ENCODE measurements around the gene OCSTAMP.
A peak's percentile ranks its signal among the peaks of the same experiment; 100 is the strongest.

OCSTAMP gene

DNA sequence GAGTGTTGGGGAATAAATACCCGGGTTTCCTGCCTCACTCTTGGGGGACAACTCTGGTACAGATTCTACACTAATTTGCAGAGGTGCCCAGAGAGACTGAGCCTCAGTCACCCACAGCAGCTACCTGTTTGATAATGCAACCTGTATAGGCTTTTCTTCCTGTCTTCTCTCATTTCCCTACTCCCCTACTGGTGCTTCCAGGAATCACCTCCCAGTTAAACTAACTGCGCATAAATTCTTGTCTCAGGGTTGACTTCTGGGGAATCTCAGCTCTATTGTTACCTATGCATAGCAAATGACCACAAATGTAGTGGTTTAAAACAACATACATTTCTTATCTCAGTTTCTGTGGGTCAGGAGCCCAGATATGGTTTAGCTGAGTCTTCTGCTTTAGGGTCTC lies 11.3 kb downstream of the OCSTAMP start:
- no peak for TF ChIP-seq POLR2A (IDR thresholded peaks at IDR 0.05; ENCODE audit: low read length)
- no peak for TF ChIP-seq GATA1 (IDR thresholded peaks at IDR 0.05; ENCODE audit: low read depth, low read length)
- no peak for DNase-seq

DNA sequence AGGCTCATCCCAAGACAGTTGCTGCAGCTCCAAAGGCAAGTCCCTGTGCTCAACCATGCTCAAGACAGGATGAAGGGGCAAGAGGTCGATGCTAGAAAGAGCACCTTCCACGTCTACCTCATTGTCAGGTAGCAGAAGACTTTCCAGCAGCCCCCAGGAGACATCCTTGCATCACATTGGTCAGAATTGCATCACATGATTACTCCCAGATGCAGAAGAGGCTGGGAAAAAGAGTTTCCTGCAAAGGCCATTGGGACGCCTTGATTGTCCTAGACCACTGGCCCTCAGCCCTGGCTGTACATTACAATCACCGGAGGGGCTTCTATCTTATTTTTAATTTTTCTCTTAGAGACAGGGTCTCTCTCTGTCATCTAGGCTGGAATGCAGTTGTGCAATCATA lies 19.8 kb downstream of the OCSTAMP start:
- TF ChIP-seq GATA1 (IDR thresholded peaks at IDR 0.05; ENCODE audit: low read depth, low read length) (no peak), POLR2A (IDR thresholded peaks at IDR 0.05; ENCODE audit: low read length) (no peak)
- DNase-seq, result no peak

DNA sequence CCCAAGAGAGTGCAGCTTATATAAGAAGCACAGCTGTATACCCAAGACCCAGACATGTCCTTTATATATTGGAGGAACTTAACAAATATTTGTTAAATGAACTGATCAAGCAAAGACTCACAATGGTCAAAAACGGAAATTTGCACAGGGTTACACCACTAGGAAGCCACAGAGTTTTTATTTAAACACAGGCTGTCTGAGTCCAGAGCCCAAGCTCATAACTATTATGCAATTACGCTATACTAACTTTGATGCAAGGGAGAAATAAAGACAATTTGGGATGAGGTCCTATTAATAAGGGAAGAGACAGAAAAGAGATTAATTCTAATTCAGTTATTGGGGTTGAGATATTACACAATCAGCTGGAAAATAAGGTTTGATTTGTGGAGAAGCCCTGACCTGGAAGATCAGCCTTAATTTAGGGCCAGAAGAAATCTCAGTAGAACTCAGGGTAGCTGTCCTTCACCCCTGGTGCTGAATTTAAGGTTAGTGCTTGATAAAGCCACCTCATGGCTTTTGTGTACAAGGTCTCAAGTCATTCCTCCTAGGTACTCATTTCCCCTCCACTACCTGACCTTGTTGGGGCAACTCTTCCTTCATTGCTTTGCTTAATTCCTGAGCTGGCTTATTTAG lies 26.6 kb downstream of the OCSTAMP start:
- peak in 1 of 2 experiments; percentile 11 for DNase-seq
- TF ChIP-seq GATA1 (IDR thresholded peaks at IDR 0.05; ENCODE audit: low read depth, low read length) (no peak), POLR2A (IDR thresholded peaks at IDR 0.05; ENCODE audit: low read length) (no peak)

DNA sequence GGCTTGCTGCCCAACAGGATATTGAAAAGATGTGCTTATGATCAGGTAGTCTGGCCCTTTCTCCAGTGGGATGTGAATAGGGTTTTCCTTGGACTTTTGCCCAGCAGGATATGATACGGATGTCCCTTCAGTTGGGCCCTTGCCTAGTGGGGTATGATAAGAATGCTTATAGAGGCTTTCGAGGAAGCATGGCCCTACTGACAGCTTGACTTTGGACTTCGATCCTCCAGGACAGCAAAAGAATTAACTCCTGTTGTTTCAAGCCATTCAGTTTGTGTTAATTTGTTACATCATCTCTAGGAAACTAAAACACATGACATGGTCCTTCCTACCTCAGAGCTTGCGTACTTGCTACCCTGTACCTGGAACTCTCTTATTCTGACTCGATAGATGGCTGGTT lies 27.3 kb downstream of the OCSTAMP start:
- no peak for TF ChIP-seq POLR2A (IDR thresholded peaks at IDR 0.05; ENCODE audit: low read length)
- DNase-seq, result no peak

DNA sequence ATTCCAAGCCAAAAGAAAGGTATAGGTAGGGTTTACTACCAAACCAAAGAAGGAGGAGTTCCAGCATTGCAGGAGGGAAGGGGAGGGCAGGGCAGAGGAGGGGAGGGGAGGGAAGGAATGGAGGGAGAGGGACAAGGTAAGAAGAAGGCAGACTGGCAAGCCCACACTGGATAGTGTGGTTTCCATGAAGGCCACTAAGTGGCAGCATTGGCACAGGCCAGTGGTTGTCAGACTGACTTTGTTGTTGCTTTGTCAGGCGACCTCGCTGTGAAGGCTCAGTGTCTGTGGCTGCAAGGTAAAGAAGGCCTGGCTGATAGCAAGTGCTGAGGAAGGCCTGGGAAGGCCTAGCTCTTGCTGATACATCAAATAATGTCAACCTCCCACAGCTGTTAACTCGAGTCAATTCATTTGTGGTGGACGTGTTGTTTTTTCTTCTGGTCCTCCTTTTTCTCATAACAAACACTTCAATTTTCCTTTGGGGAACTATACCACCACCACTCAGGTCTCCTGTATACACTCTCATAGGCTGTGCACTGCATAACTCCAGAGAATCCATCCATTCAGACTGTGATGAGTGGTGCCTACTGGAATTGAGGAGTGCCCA lies 29.4 kb downstream of the OCSTAMP start:
- TF ChIP-seq POLR2A (IDR thresholded peaks at IDR 0.05; ENCODE audit: low read length), result no peak
- no peak for TF ChIP-seq GATA1 (IDR thresholded peaks at IDR 0.05; ENCODE audit: low read depth, low read length)
- DNase-seq, result peak; percentile 16 to 35

DNA sequence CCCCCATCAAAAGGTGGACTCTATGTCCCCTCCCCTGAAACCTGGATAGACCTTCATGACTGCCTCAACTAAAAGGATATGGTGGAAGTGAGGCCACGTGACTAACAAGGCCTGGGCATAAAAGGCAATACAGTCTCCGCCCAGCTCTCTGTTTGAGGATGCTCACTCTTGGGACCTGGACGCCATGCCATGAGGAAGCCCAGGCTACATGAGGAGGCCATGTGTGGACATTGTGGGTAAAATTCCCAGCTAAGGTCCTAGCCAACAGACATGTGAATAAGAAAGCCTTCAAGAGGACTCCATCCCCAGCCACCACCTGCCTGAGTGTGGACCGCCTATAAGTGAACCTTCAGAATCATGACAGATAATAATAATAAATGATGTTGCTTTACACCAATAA lies 29.9 kb downstream of the OCSTAMP start:
- TF ChIP-seq POLR2A (IDR thresholded peaks at IDR 0.05; ENCODE audit: low read length) (no peak), GATA1 (IDR thresholded peaks at IDR 0.05; ENCODE audit: low read depth, low read length) (no peak)
- DNase-seq, result no peak

DNA sequence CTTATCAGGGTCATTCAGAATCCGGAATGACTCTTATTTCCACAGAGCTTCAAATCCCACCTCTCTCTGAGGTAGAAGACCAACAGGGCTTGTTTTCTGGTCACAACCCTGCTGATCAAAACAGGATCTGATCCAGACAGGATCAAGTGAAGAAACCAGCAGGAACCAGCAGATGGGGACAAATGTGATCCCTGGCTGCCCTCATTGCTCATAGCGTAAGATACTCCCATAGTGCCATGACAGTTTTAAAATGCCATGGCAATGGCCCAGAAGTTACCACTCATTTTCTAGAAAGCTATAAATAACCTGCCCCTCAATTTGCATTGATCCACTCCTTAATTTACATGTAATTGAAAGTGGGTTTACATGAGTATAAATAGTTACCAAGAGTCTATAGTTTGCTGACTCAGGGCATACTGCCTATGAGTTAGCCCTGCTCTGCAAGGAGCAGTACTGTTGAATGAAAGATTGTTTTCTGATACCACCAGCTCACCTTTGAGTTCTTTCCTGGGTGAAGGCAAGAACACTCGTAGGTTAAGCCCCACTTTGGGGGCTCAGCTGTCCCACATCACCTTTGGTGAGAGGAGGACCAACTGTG lies 30.9 kb downstream of the OCSTAMP start:
- TF ChIP-seq POLR2A (IDR thresholded peaks at IDR 0.05; ENCODE audit: low read length) (no peak), GATA1 (IDR thresholded peaks at IDR 0.05; ENCODE audit: low read depth, low read length) (no peak)
- no peak for DNase-seq

DNA sequence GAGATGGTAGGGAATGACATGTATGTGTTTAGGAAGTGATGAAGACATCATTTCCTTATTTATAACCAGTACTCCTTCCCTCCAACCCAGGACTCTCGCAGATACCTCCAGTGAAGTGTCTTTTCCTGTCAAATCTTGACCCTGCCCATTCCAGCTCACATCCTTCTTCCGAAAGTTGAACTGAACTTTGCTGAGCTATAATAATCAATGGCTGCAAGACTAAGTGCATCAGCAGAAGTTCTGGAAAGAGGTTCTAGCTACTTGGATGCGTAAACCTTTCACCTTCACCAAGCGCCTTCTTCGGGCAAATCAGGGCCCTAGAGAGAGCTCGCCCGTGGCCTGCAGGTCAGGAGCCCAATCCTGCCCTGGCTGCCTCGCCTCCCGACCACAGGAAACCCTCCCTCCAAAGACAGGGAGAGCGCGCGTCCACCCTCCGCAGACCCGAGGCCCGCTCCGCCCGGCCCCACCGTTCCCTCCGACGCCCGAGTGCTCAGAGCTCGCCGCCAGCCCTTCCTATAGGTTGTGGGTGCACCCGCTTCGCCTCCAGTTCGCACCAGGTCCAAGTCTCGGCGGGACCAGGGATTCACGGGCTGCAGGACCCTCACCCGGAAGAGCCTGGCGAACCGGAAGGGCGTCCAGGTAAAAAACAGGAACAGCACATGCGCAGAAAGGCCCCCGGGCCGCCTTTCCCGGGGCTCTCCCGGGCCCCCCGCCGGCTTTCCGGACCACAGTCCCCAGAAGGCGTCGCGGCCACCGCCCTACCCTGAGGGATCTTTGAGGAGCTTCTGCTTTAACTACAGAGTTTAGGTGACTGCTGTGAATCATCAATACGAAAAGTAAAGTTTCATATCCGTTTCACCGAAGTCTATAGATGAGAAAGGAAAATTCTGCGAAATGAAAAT lies 37.3 kb downstream of the OCSTAMP start, which contains the start of gene ZNF334:
TSS of gene ZNF334 (minus strand) at position 617 of the 902 bp plus-strand sequence. CDS start 1,457 bp downstream, outside the sequence.
- DNase-seq, result no peak
- TF ChIP-seq GATA1 (IDR thresholded peaks at IDR 0.05; ENCODE audit: low read depth, low read length) (no peak), POLR2A (IDR thresholded peaks at IDR 0.05; ENCODE audit: low read length) (no peak)

DNA sequence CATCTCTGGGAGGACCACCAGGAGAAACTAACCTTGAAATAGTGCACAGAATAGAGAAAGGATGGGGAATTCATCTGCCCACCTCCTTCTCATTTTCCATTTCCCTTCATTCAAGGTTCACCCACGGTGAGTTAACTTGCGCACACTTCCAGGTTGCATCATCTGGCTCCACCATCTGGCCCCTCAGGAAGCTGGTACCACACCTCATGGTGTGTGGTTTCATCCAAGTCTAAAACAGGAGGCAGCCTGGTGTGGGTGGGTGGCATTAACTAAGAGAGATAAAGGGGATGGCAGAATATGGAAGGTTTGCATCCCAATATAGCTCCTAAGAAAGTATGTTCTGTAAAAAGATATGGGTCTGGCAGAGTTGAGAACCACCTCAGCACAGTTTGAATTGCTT lies 40.9 kb downstream of the OCSTAMP start:
- no peak for DNase-seq
- TF ChIP-seq GATA1 (IDR thresholded peaks at IDR 0.05; ENCODE audit: low read depth, low read length) (no peak), POLR2A (IDR thresholded peaks at IDR 0.05; ENCODE audit: low read length) (no peak)

DNA sequence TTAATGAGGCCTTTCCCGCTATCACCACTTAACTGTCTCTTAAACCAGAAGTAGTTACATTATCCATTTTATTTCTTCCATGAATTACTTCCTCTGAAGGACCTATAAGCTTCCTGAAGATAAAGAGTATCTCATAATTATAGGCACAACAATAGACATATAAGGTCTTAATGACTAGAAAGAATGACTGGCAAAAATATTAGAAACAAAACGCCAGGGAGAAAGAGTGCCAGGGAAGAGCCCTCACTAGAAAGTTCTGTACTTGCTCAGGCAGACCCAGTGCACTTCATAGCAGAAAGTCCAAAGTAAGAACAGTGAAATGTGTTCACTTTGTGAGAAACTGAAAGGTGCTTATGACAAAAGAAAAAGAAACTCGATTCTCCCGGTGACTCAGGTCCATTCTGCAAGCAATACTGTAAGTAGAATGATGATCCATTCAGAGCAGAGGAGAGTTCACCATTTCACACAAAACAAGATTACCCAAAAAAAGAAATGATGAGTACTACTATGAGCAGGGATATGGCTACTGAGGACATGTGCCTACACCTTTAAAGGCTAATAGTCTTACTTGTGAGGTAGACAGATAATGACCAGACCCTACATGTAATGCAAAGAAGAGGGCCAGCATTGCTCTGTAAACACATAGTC lies 42.6 kb downstream of the OCSTAMP start:
- TF ChIP-seq GATA1 (IDR thresholded peaks at IDR 0.05; ENCODE audit: low read depth, low read length) (no peak), POLR2A (IDR thresholded peaks at IDR 0.05; ENCODE audit: low read length) (no peak)
- no peak for DNase-seq

DNA sequence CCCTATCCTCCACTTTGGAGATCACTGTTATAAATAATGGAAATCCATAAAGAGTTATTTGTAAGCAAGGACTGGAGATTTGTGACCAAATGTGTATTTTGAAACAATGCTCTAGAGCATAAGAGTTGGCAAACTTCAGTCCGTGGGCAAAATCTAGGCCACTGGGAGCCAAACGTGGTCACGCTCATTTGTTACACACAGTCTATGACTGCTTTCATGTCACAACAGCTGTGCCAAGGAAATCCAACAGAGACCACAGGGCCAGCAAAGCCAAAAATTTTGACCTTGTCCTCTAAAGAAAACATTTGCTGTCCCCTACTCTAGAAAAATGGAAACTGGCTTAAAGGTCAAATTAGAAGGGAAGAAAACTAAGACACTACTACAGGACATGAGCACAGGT lies 44.9 kb downstream of the OCSTAMP start:
- DNase-seq, result no peak
- TF ChIP-seq POLR2A (IDR thresholded peaks at IDR 0.05; ENCODE audit: low read length) (no peak), GATA1 (IDR thresholded peaks at IDR 0.05; ENCODE audit: low read depth, low read length) (no peak)

DNA sequence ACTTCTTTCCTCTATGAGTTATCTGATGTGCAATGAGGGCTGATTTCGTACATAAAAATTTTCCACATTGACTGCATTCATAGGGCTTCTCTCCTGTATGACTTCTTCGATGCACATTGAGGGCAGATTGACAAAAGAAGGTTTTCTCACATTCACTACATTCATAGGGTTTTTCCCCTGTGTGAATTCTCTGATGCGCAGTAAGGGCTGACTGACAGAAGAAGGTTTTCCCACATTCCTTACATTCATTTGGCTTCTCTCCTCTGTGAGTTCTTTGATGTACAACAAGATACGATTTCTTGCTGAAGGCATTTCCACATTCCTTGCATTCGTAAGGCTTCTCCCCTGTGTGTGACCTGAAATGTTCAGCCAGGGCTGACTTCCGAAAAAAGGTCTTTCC lies 48.5 kb downstream of the OCSTAMP start:
- DNase-seq, result no peak
- no peak for TF ChIP-seq GATA1 (IDR thresholded peaks at IDR 0.05; ENCODE audit: low read depth, low read length)
- no peak for TF ChIP-seq POLR2A (IDR thresholded peaks at IDR 0.05; ENCODE audit: low read length)

DNA sequence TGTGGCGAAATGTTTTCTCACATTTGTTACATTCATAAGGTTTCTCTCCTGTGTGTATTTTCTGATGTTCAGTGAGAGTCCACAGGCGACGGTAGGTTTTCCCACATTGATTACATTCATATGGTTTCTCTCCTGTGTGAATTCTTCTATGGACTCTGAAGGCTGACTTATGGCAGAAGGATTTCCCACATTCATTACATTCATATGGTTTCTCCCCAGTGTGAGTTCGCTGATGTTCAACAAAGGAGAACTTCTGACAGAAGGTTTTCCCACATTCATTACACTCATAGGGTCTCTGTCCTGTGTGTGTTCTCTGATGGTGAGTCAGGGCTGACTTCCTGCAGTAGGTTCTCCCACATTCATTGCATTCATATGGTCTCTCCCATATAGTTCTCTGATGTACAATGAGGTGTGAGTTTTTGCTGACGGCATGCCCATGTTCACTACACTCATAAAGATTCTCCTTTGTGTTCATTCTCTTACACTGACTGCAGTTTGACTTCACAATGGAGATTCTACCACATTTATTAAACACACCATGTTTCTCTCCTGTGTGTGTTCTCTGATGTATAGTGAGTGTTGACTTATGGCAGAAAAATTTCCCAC lies 49.0 kb downstream of the OCSTAMP start:
- TF ChIP-seq GATA1 (IDR thresholded peaks at IDR 0.05; ENCODE audit: low read depth, low read length) (no peak), POLR2A (IDR thresholded peaks at IDR 0.05; ENCODE audit: low read length) (no peak)
- DNase-seq, result no peak
